GM21529 (cell line): Measurements from ENCODE around the gene SLIT3.

Experiments
- ATAC-seq: cut with Tn5 transposase; IDR thresholded peaks from one replicate; pipeline ENCODE4 v1.9.1; 2021; ENCODE audit not compliant: unreplicated experiment

SLIT3 gene

DNA sequence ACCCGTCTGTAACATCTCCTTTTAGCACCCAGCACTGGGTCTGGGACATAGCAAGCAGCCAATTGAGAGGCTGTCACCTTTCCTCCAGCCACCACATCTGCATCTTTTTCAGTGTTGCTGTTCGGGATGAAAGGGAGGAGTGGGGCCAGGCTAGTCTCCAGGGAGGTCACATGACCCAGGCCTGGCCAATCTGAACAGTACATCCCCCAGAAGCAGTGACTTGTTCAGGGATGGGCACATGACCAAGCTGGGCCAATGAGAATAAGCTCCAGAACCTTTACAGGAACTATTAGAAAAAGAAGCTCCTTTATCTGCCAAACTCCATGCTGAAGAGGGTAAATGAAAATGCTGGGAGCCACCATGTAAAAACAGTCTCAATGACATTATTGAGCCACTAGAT is 359.0 kb downstream of the SLIT3 start:
- no peak for ATAC-seq

GRCh38 chr5:168940712-168941111 is 360.2 kb downstream of the SLIT3 start:
- no peak for ATAC-seq

DNA sequence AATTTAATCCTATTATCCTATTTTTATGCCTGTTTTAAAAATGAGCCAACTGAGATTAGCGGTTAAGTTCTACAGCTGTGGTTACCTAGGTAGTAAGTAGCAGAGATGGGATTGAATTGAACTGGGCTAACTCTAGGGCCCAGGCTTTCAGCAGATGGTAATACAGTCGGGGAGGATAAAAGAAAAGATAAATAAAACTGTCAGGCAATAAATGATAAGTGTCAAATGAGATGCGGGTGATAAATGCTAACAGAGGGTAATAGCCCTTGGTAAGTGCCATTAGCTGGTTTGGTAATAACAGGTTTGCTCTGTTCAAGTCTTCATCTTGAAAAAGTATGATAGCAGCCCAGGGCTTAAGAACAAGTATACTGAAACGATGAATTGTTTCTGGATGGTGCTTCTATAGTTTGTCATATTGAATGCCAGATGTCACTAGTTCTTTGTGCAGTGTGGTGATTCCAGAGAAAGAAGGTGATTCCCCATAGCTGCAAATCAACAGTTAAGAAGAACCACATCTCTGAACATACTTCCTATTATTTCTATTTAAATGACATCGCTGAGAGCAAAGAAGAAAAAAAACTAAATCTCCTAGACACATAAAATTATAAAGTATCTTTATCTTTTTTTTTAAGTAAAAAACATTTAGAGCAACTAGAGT is 360.9 kb downstream of the SLIT3 start:
- ATAC-seq = no peak

- no peak for ATAC-seq
These were observed 361.7 kb downstream of the SLIT3 start for GRCh38 chr5:168939156-168939800.

DNA sequence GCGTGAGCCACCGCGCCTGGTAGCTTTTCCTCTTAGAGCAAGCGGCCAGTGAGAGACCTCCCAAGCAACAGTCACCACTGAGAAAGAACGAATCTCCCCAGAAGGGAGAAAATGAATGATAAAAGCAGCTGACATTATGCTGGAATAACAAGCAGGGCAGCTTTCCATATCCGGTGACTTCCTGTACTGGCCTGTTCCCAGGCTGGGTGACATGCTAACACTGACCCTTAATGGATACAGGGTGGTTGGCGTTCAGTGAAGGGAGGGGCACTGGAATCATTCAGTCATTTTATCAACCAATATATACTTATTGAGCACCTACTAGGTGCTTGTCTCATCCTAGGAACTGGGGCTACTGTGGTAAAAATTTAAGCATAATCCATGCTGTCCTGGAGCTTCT is 364.4 kb downstream of the SLIT3 start:
- ATAC-seq = no peak

DNA sequence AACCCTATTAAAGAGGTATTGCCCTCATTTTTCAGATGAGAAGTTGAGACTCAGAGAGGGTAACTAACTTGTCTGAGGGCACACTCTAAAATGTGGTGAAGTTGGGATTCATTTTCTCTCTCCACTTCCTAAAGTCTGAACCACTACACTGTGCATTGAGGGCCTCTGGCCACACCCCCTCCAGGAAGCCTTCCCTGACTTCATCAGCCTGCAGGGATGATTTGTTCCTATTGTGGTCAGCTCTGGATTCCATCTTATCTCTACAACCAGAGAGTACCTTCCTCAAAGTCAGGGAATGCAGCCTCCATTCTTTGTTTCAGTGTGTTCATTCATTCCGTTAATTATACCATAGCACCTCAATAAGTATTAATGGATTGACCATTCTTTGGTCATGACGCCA is 365.8 kb downstream of the SLIT3 start:
- no peak for ATAC-seq

GRCh38 chr5:168934169-168934568 is 366.8 kb downstream of the SLIT3 start:
- no peak for ATAC-seq

GRCh38 chr5:168932400-168933189 is 368.3 kb downstream of the SLIT3 start:
- no peak for ATAC-seq

DNA sequence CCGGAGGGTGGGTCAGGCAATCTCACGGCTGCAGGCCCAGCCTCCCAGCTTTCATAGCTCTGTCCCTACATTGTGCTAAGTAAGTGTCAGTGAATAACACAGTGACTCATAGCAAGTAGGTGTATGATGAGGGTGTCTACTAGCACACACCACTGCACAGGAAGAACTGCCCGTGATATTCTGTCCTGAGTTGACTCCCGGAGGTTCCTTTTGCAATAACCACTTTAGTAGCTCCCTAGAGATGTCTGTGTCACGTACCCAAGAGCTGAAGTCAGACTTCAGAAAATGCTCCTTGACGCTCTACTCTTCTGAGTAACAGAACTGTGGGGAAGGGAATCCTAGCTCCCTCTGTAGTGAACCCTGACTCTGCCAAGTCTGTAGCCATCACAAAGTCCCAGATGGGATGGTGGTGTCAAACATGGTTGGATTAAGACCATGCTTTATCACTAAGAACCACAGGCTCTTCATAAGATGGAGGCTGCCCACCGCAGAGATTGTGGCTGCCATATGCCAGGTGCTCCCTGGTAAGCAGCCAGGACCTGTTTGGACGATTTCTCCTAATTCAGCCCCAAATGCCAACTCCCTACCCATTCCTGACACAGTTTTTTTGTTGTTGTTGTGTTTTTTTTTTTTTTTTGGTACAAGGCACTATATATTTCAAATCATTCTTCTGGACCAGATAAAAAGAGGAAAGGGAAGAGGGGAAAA is 369.1 kb downstream of the SLIT3 start:
- ATAC-seq = peak; percentile 84

DNA sequence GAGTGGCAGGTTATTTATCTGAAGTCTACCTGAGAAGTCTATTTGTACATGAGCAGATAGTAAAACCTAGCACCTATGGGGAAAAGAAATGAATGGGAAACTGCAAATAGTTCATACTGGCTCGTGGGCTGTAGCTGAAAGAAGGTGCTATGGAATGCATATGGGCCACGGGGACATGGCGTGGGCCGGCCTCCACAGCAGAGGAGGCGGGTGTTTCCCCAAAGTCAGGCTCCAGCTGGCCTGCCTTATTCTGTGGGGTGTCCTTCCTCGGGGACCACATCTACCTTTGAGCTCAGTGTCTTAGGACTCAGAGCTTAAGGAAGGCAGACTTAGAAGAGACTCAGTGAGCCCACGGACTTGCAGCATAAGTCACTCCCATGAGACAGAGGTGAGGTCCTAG is 371.3 kb downstream of the SLIT3 start:
- no peak for ATAC-seq

DNA sequence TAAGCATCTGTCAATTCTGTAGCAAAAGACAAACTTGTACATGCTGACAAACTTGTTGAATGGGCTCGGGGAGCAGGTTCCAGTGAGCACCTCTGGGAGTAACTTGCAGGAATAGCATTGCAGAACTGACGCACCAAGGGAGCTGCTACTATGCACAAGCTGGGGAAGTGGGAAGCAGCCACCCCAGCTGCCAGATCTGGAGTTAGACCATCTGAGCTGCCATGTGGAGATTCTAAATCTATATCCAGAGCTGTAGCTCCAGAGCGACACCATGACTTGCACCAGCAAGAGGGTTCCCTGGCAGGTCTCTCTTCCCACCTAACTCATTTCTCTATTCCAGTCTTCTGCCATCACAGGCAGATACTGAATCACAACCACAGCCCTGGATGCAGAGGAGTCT is 375.8 kb downstream of the SLIT3 start:
- no peak for ATAC-seq

GRCh38 chr5:168921147-168921866 is 379.6 kb downstream of the SLIT3 start:
- ATAC-seq = no peak

- no peak for ATAC-seq
These were observed 380.7 kb downstream of the SLIT3 start for GRCh38 chr5:168920019-168920810.

GRCh38 chr5:168917947-168918600 is 382.9 kb downstream of the SLIT3 start:
- ATAC-seq = no peak

DNA sequence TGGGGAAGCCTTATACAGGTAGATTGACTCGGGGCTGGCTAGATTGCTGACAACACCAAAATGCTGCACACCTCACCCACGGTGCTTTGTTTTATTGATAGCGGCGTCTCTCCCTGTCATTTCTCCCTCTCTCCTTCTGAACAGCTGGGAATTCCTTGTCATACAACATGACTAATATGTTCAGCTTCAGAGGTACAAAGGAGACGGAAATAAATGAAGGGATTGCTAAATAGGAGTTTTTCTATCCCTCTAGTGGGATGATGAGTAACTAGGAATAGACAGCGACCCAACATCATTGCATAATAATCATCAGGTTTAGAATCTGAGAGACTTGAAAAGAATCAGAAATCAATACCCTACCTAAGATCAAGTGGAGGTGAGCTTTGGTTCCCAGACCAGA is 384.1 kb downstream of the SLIT3 start:
- ATAC-seq = no peak

GRCh38 chr5:168916266-168916665 is 384.7 kb downstream of the SLIT3 start:
- ATAC-seq = no peak

GRCh38 chr5:168914491-168914890 is 386.4 kb downstream of the SLIT3 start:
- no peak for ATAC-seq

- ATAC-seq = no peak
These were observed 390.1 kb downstream of the SLIT3 start for GRCh38 chr5:168910874-168911273.

DNA sequence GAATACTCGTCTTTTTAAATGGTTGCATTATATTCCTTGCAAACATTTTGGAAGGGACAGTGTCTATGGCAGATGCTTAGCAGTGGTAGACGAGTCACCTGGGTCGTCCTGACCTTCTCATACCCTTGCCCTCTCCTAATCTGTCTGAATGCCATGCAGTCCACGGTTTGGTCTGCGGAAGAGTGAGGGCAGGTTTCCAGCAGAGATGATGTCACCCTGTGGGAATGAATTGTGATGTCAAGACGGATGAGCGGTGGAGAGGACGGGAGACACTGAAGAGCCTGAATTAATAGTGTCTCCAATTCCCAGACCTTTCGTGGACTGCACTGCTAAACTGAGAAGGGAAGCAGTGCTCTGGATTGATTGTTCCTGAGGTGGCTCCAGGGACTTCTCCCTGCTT is 392.7 kb downstream of the SLIT3 start:
- no peak for ATAC-seq

DNA sequence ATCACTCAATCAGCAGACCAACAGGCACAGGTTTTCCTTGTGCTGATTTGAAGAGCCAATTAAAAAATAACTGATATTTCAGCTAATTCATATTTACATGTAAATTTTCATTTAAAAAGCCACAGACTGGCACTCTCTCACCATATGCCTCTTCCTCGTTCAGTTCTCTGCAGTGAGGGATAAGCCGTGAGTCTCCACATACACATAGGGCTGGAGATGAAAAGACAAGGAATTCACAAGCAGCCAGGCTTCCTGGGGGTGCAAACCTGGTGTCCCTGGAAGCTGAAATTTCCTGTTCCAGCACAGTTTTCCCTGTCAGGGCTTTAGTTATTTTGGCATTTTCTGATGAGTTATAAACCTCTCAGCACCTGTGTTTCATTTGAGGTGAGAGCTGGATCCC is 397.9 kb downstream of the SLIT3 start:
- no peak for ATAC-seq
